Ammon's horn (tissue), 1 donor: Measurements from ENCODE around the gene PLA2G4D.

Source experiments
- DNase-seq: peaks from one replicate; pipeline ENCODE4 v3.0.0-alpha.2; 2016; ENCODE audit warnings: low spot score

Gene PLA2G4D

DNA sequence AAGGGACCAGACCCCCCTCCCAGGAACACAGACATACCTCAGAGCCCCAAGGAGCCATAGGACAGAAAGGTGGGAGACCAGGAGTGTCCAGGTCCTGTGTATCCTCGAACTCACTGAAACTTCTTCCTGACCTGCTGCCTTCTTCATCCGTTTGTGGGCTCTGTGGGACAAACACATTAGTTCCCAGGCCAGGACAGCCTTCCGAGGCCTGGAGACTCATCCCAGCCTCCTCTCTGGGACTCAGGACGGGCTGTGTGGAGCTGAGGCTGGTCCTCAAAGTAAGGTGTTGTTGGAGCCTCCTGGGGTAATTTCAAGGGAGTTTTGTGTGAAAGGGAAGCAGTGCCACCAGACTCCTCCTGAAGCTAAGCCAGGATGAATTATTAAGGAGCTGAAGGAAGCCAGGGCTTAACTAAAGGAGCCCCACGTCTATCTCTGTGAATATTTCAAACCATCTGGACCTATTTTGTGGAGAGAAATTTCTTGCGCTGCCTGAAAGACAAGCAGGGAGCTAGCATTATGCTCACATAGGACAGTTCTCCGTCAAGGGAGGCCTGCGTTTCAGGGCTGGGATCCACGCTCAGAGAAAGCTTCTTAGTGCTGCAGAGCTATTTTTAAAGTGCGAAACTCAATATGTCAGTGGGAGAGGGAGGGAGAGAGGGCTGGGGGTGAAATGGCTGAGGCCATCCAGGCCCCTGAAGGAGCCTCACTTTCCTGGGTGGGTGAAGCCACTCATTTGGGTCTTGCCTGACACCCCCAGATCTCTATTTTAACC is 43.7 kb downstream of the PLA2G4D start:
- no peak for DNase-seq

DNA sequence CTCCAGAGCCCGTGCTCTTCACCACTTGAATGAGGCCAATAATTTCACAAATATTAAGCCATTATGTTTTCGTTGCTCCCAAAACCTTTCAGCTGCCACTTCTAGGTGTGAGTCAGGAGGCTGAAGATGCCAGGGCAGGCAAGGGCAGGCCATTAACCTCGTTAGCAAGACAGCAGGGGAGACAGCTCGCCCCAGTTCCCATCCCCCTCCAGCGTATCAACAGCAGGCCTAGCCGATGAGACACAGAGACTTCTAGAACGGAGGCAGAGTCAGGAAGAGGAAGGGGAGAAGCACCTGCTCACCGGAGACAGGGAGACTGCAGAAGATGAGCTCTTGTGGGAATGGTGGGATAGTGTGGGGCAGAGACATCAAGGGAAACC is 45.6 kb downstream of the PLA2G4D start:
- no peak for DNase-seq

DNA sequence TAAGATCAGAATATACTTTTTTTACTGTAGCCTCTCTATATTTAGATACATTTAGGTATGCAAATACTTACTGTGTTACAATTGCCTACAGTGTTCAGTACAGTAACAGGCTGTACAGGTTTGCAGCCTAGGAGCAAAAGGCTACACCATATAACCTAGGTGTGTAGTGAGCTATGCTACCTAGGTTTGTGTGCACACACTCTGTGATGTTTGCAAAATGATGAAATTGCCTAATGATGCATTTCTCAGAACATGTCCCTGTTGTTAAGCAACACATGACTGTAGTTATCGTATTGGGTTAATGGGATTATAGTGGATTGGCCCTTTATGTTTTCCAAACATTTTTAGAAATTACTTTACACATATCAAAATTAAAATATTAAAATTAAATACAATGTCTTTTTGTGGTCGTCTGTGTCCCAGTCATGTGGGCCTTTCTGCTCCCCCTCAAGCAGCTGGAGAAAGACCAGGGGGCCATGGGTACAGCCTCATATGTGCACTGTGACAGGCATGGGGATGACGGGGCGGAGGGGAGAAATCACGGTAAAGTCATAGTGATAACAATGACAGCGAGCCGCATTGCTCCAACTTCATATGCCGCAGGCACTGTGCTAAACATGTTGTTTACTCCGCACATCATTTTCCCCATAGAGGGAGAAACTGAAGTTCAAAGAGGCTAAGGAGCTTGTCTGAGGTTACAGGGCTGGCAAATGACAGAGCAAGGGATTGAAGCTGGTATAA is 46.1 kb downstream of the PLA2G4D start:
- DNase-seq, result no peak

DNA sequence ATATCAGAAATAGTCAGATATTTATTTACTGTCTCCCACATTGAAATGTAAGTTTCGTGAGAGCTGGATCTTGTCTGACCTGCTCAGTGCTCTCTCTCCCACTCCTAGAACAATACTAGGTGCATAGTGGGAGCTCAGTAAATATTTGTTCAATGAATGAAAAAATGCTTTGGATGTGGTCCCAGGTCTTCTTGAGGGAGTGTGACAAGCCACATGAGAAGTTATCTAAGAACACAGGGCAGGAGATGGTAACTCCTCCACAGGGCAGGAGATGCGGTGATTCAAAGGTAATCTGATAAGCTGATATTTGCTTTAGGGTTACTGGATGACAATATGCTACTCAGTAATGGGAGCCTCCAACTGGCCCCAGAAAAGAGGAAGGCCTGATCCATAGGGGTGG is 47.8 kb downstream of the PLA2G4D start:
- no peak for DNase-seq

- no peak for DNase-seq
These were observed 49.1 kb downstream of the PLA2G4D start for GRCh38 chr15:42045211-42045615.

- DNase-seq, result no peak
These were observed 51.6 kb downstream of the PLA2G4D start for GRCh38 chr15:42042602-42043400.

DNA sequence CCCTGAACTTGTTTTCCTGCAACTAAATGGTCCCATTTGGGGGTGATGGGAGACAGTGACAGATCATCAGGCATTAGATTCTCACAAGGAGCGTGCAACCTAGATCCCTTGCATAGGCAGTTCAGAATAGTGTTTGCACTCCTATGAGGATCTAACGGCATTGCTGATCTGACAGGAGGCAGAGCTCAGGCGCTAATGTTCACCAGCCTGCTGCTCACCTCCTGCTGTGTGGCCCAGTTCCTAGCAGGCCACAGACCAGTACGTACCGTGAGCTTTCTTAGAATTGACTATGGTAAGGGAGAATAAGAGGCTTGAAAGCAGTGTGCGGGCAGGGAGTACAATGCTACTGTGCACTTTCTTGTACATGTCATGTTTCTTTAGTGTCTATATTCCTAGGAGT is 56.0 kb downstream of the PLA2G4D start:
- no peak for DNase-seq

DNA sequence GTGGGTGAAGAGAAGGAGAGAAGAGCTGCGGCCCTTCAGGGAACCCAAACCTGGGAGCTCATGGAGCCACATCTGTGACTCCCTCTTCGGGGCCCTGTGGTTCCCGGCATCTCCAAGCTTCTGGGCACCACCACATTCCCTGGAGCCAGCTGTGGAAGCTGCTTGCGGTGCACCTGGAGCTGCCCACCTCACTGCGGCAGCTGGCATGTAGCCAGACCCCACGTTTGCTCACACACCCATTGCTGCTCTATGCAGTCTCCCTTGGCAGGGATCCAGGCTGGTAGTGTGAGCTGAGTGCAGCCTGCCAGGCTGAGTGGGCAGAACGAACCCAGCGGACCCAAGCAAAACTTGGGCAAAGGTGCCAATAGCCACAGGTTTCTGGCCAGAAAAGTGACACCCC is 56.7 kb downstream of the PLA2G4D start:
- no peak for DNase-seq

DNA sequence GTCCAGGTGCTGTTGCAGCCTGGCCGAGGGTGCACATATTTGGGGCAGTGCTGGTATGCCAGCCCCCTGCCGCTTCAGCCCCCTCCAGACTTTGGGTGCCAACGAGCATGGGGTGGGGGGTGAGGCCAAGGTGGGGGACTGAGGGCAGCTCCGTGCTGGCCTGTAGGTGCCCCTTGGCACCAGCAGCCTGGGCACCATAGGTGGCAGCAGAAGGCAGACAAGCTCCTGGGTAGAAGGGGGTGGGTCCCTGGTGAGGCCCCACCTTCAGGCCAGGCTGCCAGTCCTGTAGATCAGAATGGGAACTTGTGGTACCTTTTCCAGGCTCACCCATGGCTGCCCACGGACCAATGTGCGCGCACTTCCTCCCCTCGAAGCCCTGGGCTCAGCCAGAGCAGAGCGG is 57.4 kb downstream of the PLA2G4D start:
- DNase-seq, result no peak

DNA sequence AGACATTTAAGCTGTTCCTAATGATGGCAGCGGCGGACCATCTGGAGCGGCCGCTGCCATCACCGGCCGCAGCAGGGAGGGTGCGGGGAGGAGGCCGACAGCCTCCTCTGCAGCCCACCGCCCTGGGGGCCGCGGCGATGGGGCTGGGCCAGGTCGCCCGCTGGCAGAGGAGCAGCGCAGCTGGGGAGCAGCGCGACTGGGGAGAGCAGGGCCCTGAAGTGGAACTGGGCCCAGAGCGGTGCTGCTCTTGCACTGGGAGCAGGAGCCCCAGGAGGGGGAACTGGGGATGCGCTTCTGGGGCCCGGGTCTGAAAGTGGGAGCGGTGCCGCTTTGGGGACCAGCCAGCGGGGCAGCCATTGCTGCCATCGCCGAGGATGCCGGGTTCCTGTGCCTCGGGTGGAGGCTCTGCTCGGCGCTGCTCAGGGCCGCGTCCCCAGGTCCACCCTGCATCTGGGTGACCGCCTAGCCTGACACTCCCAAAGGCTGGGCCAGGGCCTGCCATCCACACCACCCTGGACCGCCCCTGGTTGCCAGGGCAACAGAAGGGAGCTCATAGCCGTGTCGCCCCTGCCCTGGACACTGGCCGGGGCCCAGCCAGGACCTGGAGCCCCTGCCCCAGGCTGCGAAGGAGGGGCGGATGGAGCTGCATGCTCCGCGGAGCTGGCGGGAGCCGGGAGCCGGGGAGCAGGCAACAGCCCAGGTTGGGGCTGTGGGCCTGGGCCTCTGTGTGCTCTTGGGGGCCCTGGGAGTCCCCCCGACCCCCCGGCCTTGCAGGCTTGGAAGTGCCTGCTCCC is 58.1 kb downstream of the PLA2G4D start:
- DNase-seq, result no peak

GRCh38 chr15:42035435-42035761 is 59.0 kb downstream of the PLA2G4D start:
- DNase-seq, result no peak

GRCh38 chr15:42034628-42035434 is 59.5 kb downstream of the PLA2G4D start:
- no peak for DNase-seq

- DNase-seq, result no peak
These were observed 61.0 kb downstream of the PLA2G4D start for GRCh38 chr15:42033214-42033873.

- DNase-seq, result no peak
These were observed 61.8 kb downstream of the PLA2G4D start for GRCh38 chr15:42032376-42033213.

- no peak for DNase-seq
These were observed 63.0 kb downstream of the PLA2G4D start for GRCh38 chr15:42031198-42031915.

- DNase-seq, result no peak
These were observed 66.8 kb downstream of the PLA2G4D start for GRCh38 chr15:42027521-42027920.

- no peak for DNase-seq
These were observed 70.1 kb downstream of the PLA2G4D start for GRCh38 chr15:42024303-42024702.

GRCh38 chr15:42021593-42021992 is 72.8 kb downstream of the PLA2G4D start:
- DNase-seq, result no peak

- DNase-seq, result no peak
These were observed 73.6 kb downstream of the PLA2G4D start, which contains the start of gene PLA2G4E for GRCh38 chr15:42020713-42021273. PLA2G4E (minus strand) TSS chr15:42021042; CDS start chr15:42021030, 12 bp downstream.
